ENCODE results near the gene HIRIP3. TPM values are rescaled to one million over a fixed set of nuclear protein-coding genes. Genes with fewer than 3 reads are reported as not detected.
A peak's percentile ranks its signal among the peaks of the same experiment; 100 is the strongest.

The HIRIP3 gene
- total RNA-seq, 1 donor from 2014 or later, result 7.1 TPM

DNA sequence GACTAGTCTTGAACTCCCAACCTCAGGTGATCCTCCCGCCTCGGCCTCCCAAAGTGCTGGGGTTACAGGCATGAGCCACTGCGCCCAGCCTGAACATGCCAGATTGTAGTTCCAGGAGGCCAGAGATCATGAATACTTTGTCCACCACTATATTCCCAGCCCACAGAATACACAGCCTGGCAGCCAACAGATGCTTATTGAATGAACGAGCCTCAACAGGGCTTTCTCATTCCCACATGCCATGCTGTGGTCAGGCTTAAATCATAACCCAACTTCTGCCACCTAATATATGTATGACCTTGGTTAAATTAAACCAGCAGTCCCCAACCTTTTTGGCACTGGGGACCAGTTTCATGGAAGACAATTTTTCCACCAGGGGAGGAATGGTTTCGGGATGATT lies 36.7 kb downstream of the HIRIP3 start:
- ATAC-seq, result no peak

DNA sequence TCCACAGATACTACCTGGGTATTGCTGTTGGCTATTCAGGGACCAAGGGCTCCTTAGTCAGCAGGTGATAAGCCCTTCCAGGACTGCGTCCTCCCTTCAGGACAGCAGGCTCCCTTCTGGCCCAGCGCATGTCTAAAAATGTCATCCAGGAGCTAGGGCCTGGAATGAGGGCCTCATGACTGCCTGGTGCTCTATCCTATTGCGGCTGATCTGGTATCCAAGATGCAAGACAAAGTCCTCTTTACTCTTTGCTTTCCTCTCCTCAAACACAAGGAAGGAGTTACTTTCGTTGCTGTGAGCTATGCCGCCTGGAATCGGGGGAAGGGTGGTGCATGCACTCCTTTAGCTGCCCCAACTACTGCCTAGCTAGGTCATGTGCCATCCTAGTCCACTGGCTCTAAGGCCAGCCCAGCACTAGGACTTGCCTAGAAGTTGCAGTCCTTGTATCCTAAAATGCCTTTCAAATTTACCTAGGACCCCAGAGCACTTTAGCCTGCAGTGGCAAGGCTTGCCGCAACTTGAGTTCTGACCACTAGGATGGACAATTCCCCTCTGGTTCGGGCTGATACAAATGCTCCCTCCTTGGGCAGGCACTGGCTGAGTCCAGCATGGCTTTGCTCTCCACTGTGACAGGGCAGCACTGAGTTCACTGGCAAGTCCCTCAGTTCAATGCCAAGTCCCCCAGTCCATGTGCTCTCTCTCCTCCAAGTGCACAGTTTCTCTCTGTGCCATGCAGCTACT lies 43.6 kb downstream of the HIRIP3 start:
- ATAC-seq, result no peak

GRCh38 chr16:29950806-29951461 lies 44.5 kb downstream of the HIRIP3 start:
- no peak for ATAC-seq

- ATAC-seq, result no peak
Observed at GRCh38 chr16:29947897-29948296, 47.5 kb downstream of the HIRIP3 start.

- peak; percentile 98 for ATAC-seq
Observed at GRCh38 chr16:29943846-29944799, 51.3 kb downstream of the HIRIP3 start.

Other genes starting within 250 kb of the HIRIP3 start
- gene C16orf54, start 249.6 kb downstream of the HIRIP3 start, total RNA-seq, result 0.36 TPM
- not detected for gene ZG16, start 217.4 kb downstream of the HIRIP3 start, total RNA-seq
- 28.7 TPM for gene KIF22, start 204.9 kb downstream of the HIRIP3 start, total RNA-seq
- gene MAZ, start 189.1 kb downstream of the HIRIP3 start, total RNA-seq, result 169 TPM
- gene PRRT2, start 183.4 kb downstream of the HIRIP3 start, total RNA-seq, result not detected
- 13.4 TPM for gene PAGR1, start 179.5 kb downstream of the HIRIP3 start, total RNA-seq
- gene MVP, start 175.2 kb downstream of the HIRIP3 start, total RNA-seq, result 67.9 TPM
- gene CDIPT, start 132.4 kb downstream of the HIRIP3 start, total RNA-seq, result 36.9 TPM
- 2.9 TPM for gene SEZ6L2, start 96.1 kb downstream of the HIRIP3 start, total RNA-seq
- gene ASPHD1, start 95.1 kb downstream of the HIRIP3 start, total RNA-seq, result 1.00 TPM
- 11.1 TPM for gene KCTD13, start 69.4 kb downstream of the HIRIP3 start, total RNA-seq
- 74.5 TPM for gene TMEM219, start 33.5 kb downstream of the HIRIP3 start, total RNA-seq
- gene TAOK2, start 21.7 kb downstream of the HIRIP3 start, total RNA-seq, result 17.7 TPM
- 37.0 TPM for gene INO80E, start 624 bp upstream of the HIRIP3 start, total RNA-seq
- gene DOC2A, start 15.4 kb upstream of the HIRIP3 start, total RNA-seq, result 0.20 TPM
- not detected for gene C16orf92, start 27.6 kb upstream of the HIRIP3 start, total RNA-seq
- gene TLCD3B, start 35.7 kb upstream of the HIRIP3 start, total RNA-seq, result 0.20 TPM
- gene ALDOA, start 70.1 kb upstream of the HIRIP3 start, total RNA-seq, result 1,863 TPM
- gene PPP4C, start 80.4 kb upstream of the HIRIP3 start, total RNA-seq, result 112 TPM
- gene TBX6, start 96.3 kb upstream of the HIRIP3 start, total RNA-seq, result 3.6 TPM
- gene YPEL3, start 100.6 kb upstream of the HIRIP3 start, total RNA-seq, result 22.8 TPM
- 85.3 TPM for gene GDPD3, start 117.9 kb upstream of the HIRIP3 start, total RNA-seq
- 126 TPM for gene MAPK3, start 127.6 kb upstream of the HIRIP3 start, total RNA-seq
- gene CORO1A, start 188.0 kb upstream of the HIRIP3 start, total RNA-seq, result 9.0 TPM
- gene BOLA2B, start 198.0 kb upstream of the HIRIP3 start, total RNA-seq, result 131 TPM
- 27.9 TPM for gene SLX1A, start 198.3 kb upstream of the HIRIP3 start, total RNA-seq
- gene SULT1A3, start 203.6 kb upstream of the HIRIP3 start, total RNA-seq, result 7.1 TPM

Measured in esophagus mucosa (tissue), 1 donor.